H9 (cell line): Measurements from ENCODE around the gene GALC. TPM values are rescaled to one million over a fixed set of nuclear protein-coding genes. Genes with fewer than 3 reads are reported as not detected.

ENCODE experiments used
- DNase-seq: peaks from one replicate; pipeline ENCODE4 v3.0.0-alpha.2; 2017
- H2AFZ ChIP-seq: one replicate; pipeline ENCODE4 v1.6.1; 2013; ENCODE audit warnings: mild to moderate bottlenecking, low read length, control low read depth, moderate library complexity
- H2AK5ac ChIP-seq: 2 replicates; pipeline ENCODE4 v1.6.1; 2013; ENCODE audit warnings: low read length, control low read depth, mixed read lengths; ENCODE audit not compliant: insufficient read length
- H2BK120ac ChIP-seq: one replicate; pipeline ENCODE4 v1.6.1; 2013; ENCODE audit warnings: low read depth, mild to moderate bottlenecking, low read length, control low read depth, inconsistent platforms; ENCODE audit not compliant: poor library complexity, severe bottlenecking
- H2BK12ac ChIP-seq: 2 replicates; pipeline ENCODE4 v1.6.1; 2013; ENCODE audit warnings: low read length, control low read depth, mixed read lengths, low read depth; ENCODE audit not compliant: insufficient read length
- H2BK15ac ChIP-seq: 2 replicates; pipeline ENCODE4 v1.6.1; 2013; ENCODE audit warnings: low read depth, low read length, control low read depth
- H2BK20ac ChIP-seq: one replicate; pipeline ENCODE4 v1.6.1; 2013; ENCODE audit warnings: low read depth, mild to moderate bottlenecking, low read length, control low read depth, inconsistent platforms; ENCODE audit not compliant: poor library complexity, severe bottlenecking
- H2BK5ac ChIP-seq: 2 replicates; pipeline ENCODE4 v1.6.1; 2013; ENCODE audit warnings: low read length, control low read depth, mixed read lengths; ENCODE audit not compliant: insufficient read length
- H3K14ac ChIP-seq: 2 replicates; pipeline ENCODE4 v1.6.1; 2013; ENCODE audit warnings: low read length, control low read depth; ENCODE audit not compliant: insufficient read depth
- H3K18ac ChIP-seq: 2 replicates; pipeline ENCODE4 v1.6.1; 2013; ENCODE audit warnings: low read depth, mild to moderate bottlenecking, mixed read lengths, low read length, control low read depth; ENCODE audit not compliant: insufficient read length
- H3K23ac ChIP-seq: 2 replicates; pipeline ENCODE4 v1.6.1; 2013; ENCODE audit warnings: low read length, control low read depth, mixed read lengths, low read depth; ENCODE audit not compliant: insufficient read length
- H3K23me2 ChIP-seq: 2 replicates; pipeline ENCODE4 v1.6.1; 2013; ENCODE audit warnings: low read depth, mild to moderate bottlenecking, mixed read lengths, low read length, control low read depth; ENCODE audit not compliant: insufficient read length, poor library complexity, severe bottlenecking
- H3K27ac ChIP-seq: 2 replicates; pipeline ENCODE4 v1.5.1; 2013; ENCODE audit warnings: low read length, control low read depth, mixed read lengths, low read depth; ENCODE audit not compliant: insufficient read length
- H3K27me3 ChIP-seq: 2 replicates; pipeline ENCODE4 v1.6.1; 2013; ENCODE audit warnings: low read length, control low read depth, inconsistent platforms; ENCODE audit not compliant: insufficient read depth
- H3K4ac ChIP-seq: 2 replicates; pipeline ENCODE4 v1.6.1; 2013; ENCODE audit warnings: low read depth, mild to moderate bottlenecking, control low read depth, inconsistent platforms, low read length, moderate library complexity
- H3K4me1 ChIP-seq: 2 replicates; pipeline ENCODE4 v1.6.1; 2013; ENCODE audit warnings: low read length, control low read depth, inconsistent platforms; ENCODE audit not compliant: insufficient read depth
- H3K4me2 ChIP-seq: 2 replicates; pipeline ENCODE4 v1.6.1; 2013; ENCODE audit warnings: low read length, control low read depth, mixed read lengths; ENCODE audit not compliant: insufficient read length, insufficient read depth
- H3K56ac ChIP-seq: 2 replicates; pipeline ENCODE4 v1.6.1; 2013; ENCODE audit warnings: low read depth, mild to moderate bottlenecking, mixed read lengths, low read length, control low read depth; ENCODE audit not compliant: insufficient read length
- H3K79me1 ChIP-seq: 2 replicates; pipeline ENCODE4 v1.6.1; 2013; ENCODE audit warnings: low read depth, mild to moderate bottlenecking, moderate library complexity, low read length, control low read depth, inconsistent platforms; ENCODE audit not compliant: insufficient read depth, poor library complexity, severe bottlenecking
- H3K79me2 ChIP-seq: 2 replicates; pipeline ENCODE4 v1.6.1; 2013; ENCODE audit warnings: low read length, control low read depth, inconsistent platforms; ENCODE audit not compliant: insufficient read depth
- H3K9ac ChIP-seq: 2 replicates; pipeline ENCODE4 v1.6.1; 2013; ENCODE audit warnings: low read length, control low read depth, mixed read lengths; ENCODE audit not compliant: insufficient read length; ENCODE audit errors: extremely low read depth
- H3K9me3 ChIP-seq: one replicate; pipeline ENCODE4 v1.6.1; 2013; ENCODE audit warnings: low read depth, low read length, inconsistent platforms; ENCODE audit not compliant: control insufficient read depth
- H3T11ph ChIP-seq: one replicate; pipeline ENCODE4 v1.6.1; 2013; ENCODE audit warnings: mild to moderate bottlenecking, low read length, control low read depth, inconsistent platforms
- H4K20me1 ChIP-seq: one replicate; pipeline ENCODE4 v1.6.1; 2013; ENCODE audit not compliant: control insufficient read depth, insufficient read length, insufficient read depth
- H4K5ac ChIP-seq: 2 replicates; pipeline ENCODE4 v1.6.1; 2013; ENCODE audit warnings: low read depth, mild to moderate bottlenecking, mixed read lengths, low read length, control low read depth; ENCODE audit not compliant: insufficient read length
- H4K8ac ChIP-seq: replicated peaks from 2 replicates; pipeline ENCODE4 v1.6.1; 2013; ENCODE audit warnings: low read length, control low read depth, mixed read lengths, low read depth; ENCODE audit not compliant: insufficient read length
- H4K91ac ChIP-seq: 2 replicates; pipeline ENCODE4 v1.6.1; 2013; ENCODE audit warnings: low read depth, mild to moderate bottlenecking, moderate library complexity, mixed read lengths, low read length, control low read depth; ENCODE audit not compliant: insufficient read length
- H3K27ac Mint-ChIP-seq, 3 experiments: 2 replicates in 2 of 3; 3 replicates in 1 of 3; pipeline ENCODE4 v1.8.0; 2020 to 2021; ENCODE audit warnings: mixed read lengths in 3 of 3, mild to moderate bottlenecking in 1 of 3, moderate library complexity in 1 of 3
- H3K27me3 Mint-ChIP-seq: 2 replicates; pipeline ENCODE4 v1.8.0; 2021; ENCODE audit warnings: low read depth, mild to moderate bottlenecking, moderate library complexity, mixed read lengths
- H3K36me3 Mint-ChIP-seq, 3 experiments: 2 replicates in 2 of 3; 3 replicates in 1 of 3; pipeline ENCODE4 v1.8.0; 2020 to 2021; ENCODE audit warnings: low read depth in 3 of 3, mixed read lengths in 3 of 3; ENCODE audit not compliant: insufficient read depth in 1 of 3
- H3K4me1 Mint-ChIP-seq, 2 experiments: 2 replicates each; pipeline ENCODE4 v1.8.0; 2020; ENCODE audit warnings: mixed read lengths in 2 of 2
- H3K4me3 Mint-ChIP-seq, 2 experiments: 2 replicates in 1 of 2; 3 replicates in 1 of 2; pipeline ENCODE4 v1.8.0; 2020 to 2021; ENCODE audit warnings: mild to moderate bottlenecking in 2 of 2, mixed read lengths in 2 of 2, moderate library complexity in 1 of 2
- H3K9me3 Mint-ChIP-seq, 2 experiments: 2 replicates in 1 of 2; 3 replicates in 1 of 2; pipeline ENCODE4 v1.8.0; 2020; ENCODE audit warnings: mild to moderate bottlenecking in 2 of 2, mixed read lengths in 2 of 2, moderate library complexity in 1 of 2
- WGBS: extraction: QIAGEN DNeasy Blood & Tissue Kit; methylation state at CpG from one replicate; pipeline ENCODE4 v1.1.7; 2013; ENCODE audit warnings: missing lambda C conversion rate, low lambda C conversion rate, mixed read lengths; ENCODE audit not compliant: insufficient read length; ENCODE audit errors: extremely low coverage; 5-methylcytosine and 5-hydroxymethylcytosine counted together
- total RNA-seq: library from RNA; stranded (reverse); gene quantifications from 2 replicates; pipeline ENCODE4 v1.2.1, GENCODE V29; 2021
- TF ChIP-seq, protein P1 (sequence below): fragments of 200-600 bp; sonication (generic); conservative IDR thresholded peaks from 3 replicates; pipeline ENCODE4 v1.8.0; 2021; ENCODE audit warnings: antibody characterized with exemption, mild to moderate bottlenecking

Gene GALC
- total RNA-seq, 1 experiment from 2014 or later = 12.4 TPM

DNA sequence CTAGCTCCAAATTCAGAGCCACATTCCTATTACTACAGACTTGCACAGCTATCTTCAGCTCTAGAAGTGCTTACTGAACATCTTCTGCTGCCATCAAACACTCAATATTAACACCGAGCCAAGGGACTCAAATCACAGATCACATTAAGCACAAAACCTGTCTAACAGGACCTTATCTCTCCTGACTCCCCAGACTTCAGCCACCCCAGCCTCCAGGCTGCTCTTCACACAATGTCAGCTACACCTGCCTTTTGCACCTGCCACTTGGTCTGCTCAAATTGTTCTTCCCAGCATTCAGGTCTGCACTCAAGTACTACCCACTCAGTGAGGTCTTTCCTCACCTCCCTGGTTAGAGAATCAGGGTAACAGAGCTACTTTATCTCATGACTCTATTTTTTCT lies 57.1 kb downstream of the GALC start:
- no peak overlapping the region for H3K4me3 Mint-ChIP-seq
- no peaks in the 10 kb centered on the region for H3K79me1 ChIP-seq

More for the DNA sequence above, 57.1 kb downstream of the GALC start:
- Histone ChIP-seq H2BK20ac (no peak overlapping the region), H2AK5ac (no peak overlapping the region), H3K27ac (no peak overlapping the region), H3K9me3 (no peaks in the 10 kb centered on the region), H4K8ac (no peak overlapping the region), H3T11ph (no peak overlapping the region), H3K79me2 (no peaks in the 10 kb centered on the region), H3K27me3 (no peaks in the 10 kb centered on the region), H3K4me1 (no peaks in the 10 kb centered on the region), H3K56ac (no peak overlapping the region), H2BK12ac (no peak overlapping the region), H4K5ac (no peak overlapping the region), H3K4ac (no peak overlapping the region), H4K91ac (no peak overlapping the region), H2BK15ac (no peak overlapping the region), H3K9ac (no peak overlapping the region), H2BK120ac (no peak overlapping the region), H3K14ac (no peak overlapping the region), H3K23me2 (no peaks in the 10 kb centered on the region), H3K4me2 (no peak overlapping the region), H3K23ac (no peak overlapping the region), H2AFZ (no peak overlapping the region), H3K18ac (no peak overlapping the region), H4K20me1 (no peaks in the 10 kb centered on the region), H2BK5ac (no peak overlapping the region)
- TF ChIP-seq, protein P1, sequence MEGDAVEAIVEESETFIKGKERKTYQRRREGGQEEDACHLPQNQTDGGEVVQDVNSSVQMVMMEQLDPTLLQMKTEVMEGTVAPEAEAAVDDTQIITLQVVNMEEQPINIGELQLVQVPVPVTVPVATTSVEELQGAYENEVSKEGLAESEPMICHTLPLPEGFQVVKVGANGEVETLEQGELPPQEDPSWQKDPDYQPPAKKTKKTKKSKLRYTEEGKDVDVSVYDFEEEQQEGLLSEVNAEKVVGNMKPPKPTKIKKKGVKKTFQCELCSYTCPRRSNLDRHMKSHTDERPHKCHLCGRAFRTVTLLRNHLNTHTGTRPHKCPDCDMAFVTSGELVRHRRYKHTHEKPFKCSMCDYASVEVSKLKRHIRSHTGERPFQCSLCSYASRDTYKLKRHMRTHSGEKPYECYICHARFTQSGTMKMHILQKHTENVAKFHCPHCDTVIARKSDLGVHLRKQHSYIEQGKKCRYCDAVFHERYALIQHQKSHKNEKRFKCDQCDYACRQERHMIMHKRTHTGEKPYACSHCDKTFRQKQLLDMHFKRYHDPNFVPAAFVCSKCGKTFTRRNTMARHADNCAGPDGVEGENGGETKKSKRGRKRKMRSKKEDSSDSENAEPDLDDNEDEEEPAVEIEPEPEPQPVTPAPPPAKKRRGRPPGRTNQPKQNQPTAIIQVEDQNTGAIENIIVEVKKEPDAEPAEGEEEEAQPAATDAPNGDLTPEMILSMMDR = no peak
- Mint-ChIP-seq H3K27me3 (no peaks in the 10 kb centered on the region), H3K36me3 (peaks cover 1 to 4% (median 3%) of the 10 kb centered on the region in 3 experiments; a peak in 4 of 7 replicates), H3K27ac (no peak overlapping the region), H3K4me1 (no peaks in the 10 kb centered on the region), H3K9me3 (peaks cover 0 to 6% of the 10 kb centered on the region in 2 experiments)
- DNase-seq = no peak
- WGBS = no CpG with 5 or more reads among the region's 1 CpG
